ENCODE measurements around the gene MEPCE. TPM values are rescaled to one million over a fixed set of nuclear protein-coding genes. Genes with fewer than 3 reads are reported as not detected.

The MEPCE gene
- total and polyA plus RNA-seq, 10 of the 15 experiments (the other 5 are each of a cell fraction or from before 2014, with no cell fraction given), result 8.2 to 48.0 (median 22.1) TPM

GRCh38 chr7:100428967-100429636 lies 529 bp upstream of the MEPCE start (continued):
- TF ChIP-seq PRDM15 (CRISPR knock-in tag; IDR thresholded peaks at IDR 0.05) (no peak; the same call in 1 of the 2 replicates), ATF7 (IDR thresholded peaks at IDR 0.05; ENCODE audit: low read depth) (peak; percentile 77), CEBPB (IDR thresholded peaks at IDR 0.05; ENCODE audit: borderline replicate concordance in 1 of 2, low read depth in 2 of 2, low read length in 2 of 2) (no peak), PAX5 (IDR thresholded peaks at IDR 0.05; ENCODE audit: borderline replicate concordance, low read depth, low read length) (no peak)

GRCh38 chr7:100430493-100431285 lies 1.1 kb downstream of the MEPCE start:
- BruUV-seq (replicated peaks), result no TSS peak
- ChIA-PET SMC1A (ENCODE audit: uncharacterized antibody, unreplicated experiment) (interaction anchor here (0.8 to 3.0 kb wide), 5 partner anchors 12 to 64 kb away, joined by 3 to 15 read pairs (median 3); no protein-coding TSS in a partner anchor), RAD21 (ENCODE audit: unreplicated experiment) (interaction anchor here (0.7 to 3.1 kb wide), 6 partner anchors 11 to 348 kb away, joined by 3 to 25 read pairs (median 6); no protein-coding TSS in a partner anchor), CTCF (interaction anchor here (0.8 to 1.2 kb wide), 4 partner anchors 19 to 106 kb away, joined by 3 to 5 read pairs (median 4); no protein-coding TSS in a partner anchor), POLR2A (interaction anchor here (0.7 to 2.3 kb wide), 6 partner anchors 14 to 317 kb away, joined by 3 to 10 read pairs (median 4); partner anchors contain the start of gene TSC22D4)
- Histone ChIP-seq H3K9me3 (replicated peaks; ENCODE audit: control insufficient read depth, insufficient read depth, low read length) (no peaks in the 10 kb centered on the region), H3K4me3 (peak overlapping the region; percentile 74), H3K27ac (ENCODE audit: control insufficient read depth, insufficient read depth) (peak overlapping the region; percentile 99), H3K27me3 (replicated peaks in 1 of 2; ENCODE audit: control insufficient read depth in 2 of 2, insufficient read depth in 2 of 2, low read length in 1 of 2) (no peaks in the 10 kb centered on the region), H2AFZ (ENCODE audit: control insufficient read depth, low read depth, low read length) (no peak overlapping the region; the same call in 1 of the 2 replicates), H3K4me1 (ENCODE audit: control insufficient read depth, insufficient read depth, low read length) (peaks cover 30% of the 10 kb centered on the region), H3K79me2 (ENCODE audit: control insufficient read depth, insufficient read depth, low read length) (peaks cover 48% of the 10 kb centered on the region), H3K36me3 (ENCODE audit: control insufficient read depth in 2 of 2, insufficient read depth in 2 of 2, low read length in 1 of 2) (peaks cover 5 to 16% of the 10 kb centered on the region in 2 experiments; a peak in 3 of 4 replicates), H3K9ac (ENCODE audit: control insufficient read depth, insufficient read depth, low read length) (peak overlapping the region; percentile 98), H4K20me1 (ENCODE audit: control insufficient read depth, insufficient read depth) (no peaks in the 10 kb centered on the region), H3K4me2 (ENCODE audit: control insufficient read depth, insufficient read depth) (peak overlapping the region; percentile 97)
- no peak for DNase-seq (ENCODE audit: low read depth, low spot score)
- no peak; the same call in 1 of the 3 replicates for ATAC-seq
- in situ Hi-C loops (cut with MboI), result no loop called here
- WGBS (ENCODE audit: insufficient coverage, insufficient replicate concordance, low lambda C conversion rate, missing lambda C conversion rate), result 23% methylated on average over 31 of the region's 31 CpGs
- FAIRE-seq, result no peak
- intact Hi-C loops (cut with micrococcal nuclease; ENCODE audit: unreplicated experiment), result no loop called here
- TF ChIP-seq NFYA (IDR thresholded peaks at IDR 0.05; ENCODE audit: borderline replicate concordance, low read depth, low read length), result no peak
- no peak for TF ChIP-seq RCOR1 (conservative IDR thresholded peaks at IDR 0.05; ENCODE audit: low read depth, low read length)
- TF ChIP-seq SKIL (IDR thresholded peaks at IDR 0.05; ENCODE audit: low read depth, poor library complexity, severe bottlenecking), result no peak
- TF ChIP-seq CEBPB (IDR thresholded peaks at IDR 0.05; ENCODE audit: borderline replicate concordance in 1 of 2, low read depth in 2 of 2, low read length in 2 of 2), result no peak
- TF ChIP-seq NFXL1 (IDR thresholded peaks at IDR 0.05; ENCODE audit: borderline replicate concordance), result no peak
- TF ChIP-seq SREBF1 (IDR thresholded peaks at IDR 0.05; ENCODE audit: low read length), result no peak
- TF ChIP-seq BACH1 (IDR thresholded peaks at IDR 0.05; ENCODE audit: borderline replicate concordance), result 0 out of 2 replicates have a peak, but pooled peaks have one; percentile 33
- 0 out of 2 replicates have a peak, but pooled peaks have one; percentile 6 for TF ChIP-seq NBN (IDR thresholded peaks at IDR 0.05)
- no peak for TF ChIP-seq MTA3 (IDR thresholded peaks at IDR 0.05; ENCODE audit: borderline replicate concordance, low read length)
- 0 out of 2 replicates have a peak, but pooled peaks have one; percentile 3 for TF ChIP-seq TAF1 (IDR thresholded peaks at IDR 0.05; ENCODE audit: borderline replicate concordance, low read depth, low read length)
- TF ChIP-seq MEF2A (IDR thresholded peaks at IDR 0.05; ENCODE audit: insufficient read depth, low read depth, low read length), result no peak

Measured in GM12878 (cell line).